Activated T-cell treated with anti-CD3 and anti-CD28 coated beads, Interleukin-2, amount 50 U/mL, for 72 hours (primary cell): ENCODE data around the gene ZC3H4. TPM values are rescaled to one million over a fixed set of nuclear protein-coding genes. Genes with fewer than 3 reads are reported as not detected.
"Not testable (repeated sequence)": the region's sequence is repeated elsewhere in the genome, so short reads cannot be mapped to it uniquely, and the experiment has no call there.

Source experiments
- ATAC-seq, 2 donors: fragments of 150-1000 bp; cut with Tn5 transposase; replicated peaks in 1 of 2; 2 replicates each; pipeline ENCODE4 v1.10.0; 2021; ENCODE audit warnings: moderate library complexity in 2 of 2, mild to moderate bottlenecking in 1 of 2
- DNase-seq, 2 donors: peaks; one replicate each; pipeline ENCODE4 v3.0.0; 2021 to 2022; ENCODE audit warnings: mixed read lengths in 1 of 2
- H3K27ac Mint-ChIP-seq: one replicate; pipeline ENCODE4 v1.8.0; 2022; ENCODE audit warnings: mild to moderate bottlenecking, moderate library complexity, mixed read lengths
- H3K27me3 Mint-ChIP-seq: one replicate; pipeline ENCODE4 v1.8.0; 2022; ENCODE audit warnings: low read depth, mixed read lengths
- H3K36me3 Mint-ChIP-seq, 2 donors: one replicate each; pipeline ENCODE4 v1.8.0; 2022; ENCODE audit warnings: mixed read lengths in 2 of 2, mild to moderate bottlenecking in 1 of 2; ENCODE audit not compliant: insufficient read depth in 2 of 2
- H3K4me1 Mint-ChIP-seq: one replicate; pipeline ENCODE4 v1.8.0; 2022; ENCODE audit warnings: low read depth, mixed read lengths
- H3K4me3 Mint-ChIP-seq, 2 donors: one replicate each; pipeline ENCODE4 v1.8.0; 2022; ENCODE audit warnings: mild to moderate bottlenecking in 2 of 2, mixed read lengths in 2 of 2, moderate library complexity in 2 of 2
- H3K9me3 Mint-ChIP-seq, 2 donors: one replicate each; pipeline ENCODE4 v1.8.0; 2022; ENCODE audit warnings: mixed read lengths in 2 of 2
- total RNA-seq, 2 donors: library from RNA; stranded (reverse); gene quantifications; one replicate each; pipeline ENCODE4 v1.2.3, GENCODE V29; 2022

ZC3H4 gene
- total RNA-seq, 2 donors from 2014 or later, result 76.0 to 84.0 TPM

DNA sequence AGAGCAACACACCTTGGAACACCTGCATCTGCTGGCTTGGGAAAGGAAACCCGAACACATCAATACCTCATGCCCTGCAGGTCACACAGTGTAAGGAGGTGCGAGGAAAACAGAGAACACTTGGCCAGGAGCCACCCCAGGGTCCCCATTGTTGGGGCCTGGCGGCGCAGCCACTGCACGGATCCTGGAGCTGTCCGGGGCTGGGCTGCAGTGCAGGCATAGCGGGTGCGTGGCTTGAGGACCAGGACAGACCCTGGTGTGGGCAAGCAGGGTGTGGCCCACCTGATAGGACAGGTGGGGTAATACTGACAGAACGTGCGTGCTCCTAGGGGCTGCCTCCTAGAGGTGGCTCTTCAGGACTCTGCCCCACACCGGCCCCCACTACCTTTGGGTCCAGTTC is 48.3 kb downstream of the ZC3H4 start:
- Mint-ChIP-seq H3K4me3 (no peak overlapping the region), H3K27me3 (no peaks in the 10 kb centered on the region), H3K36me3 (peaks cover 3 to 11% of the 10 kb centered on the region in 2 donors), H3K9me3 (no peaks in the 10 kb centered on the region), H3K4me1 (no peaks in the 10 kb centered on the region), H3K27ac (no peak overlapping the region)
- DNase-seq (no peak), ATAC-seq (no peak)

DNA sequence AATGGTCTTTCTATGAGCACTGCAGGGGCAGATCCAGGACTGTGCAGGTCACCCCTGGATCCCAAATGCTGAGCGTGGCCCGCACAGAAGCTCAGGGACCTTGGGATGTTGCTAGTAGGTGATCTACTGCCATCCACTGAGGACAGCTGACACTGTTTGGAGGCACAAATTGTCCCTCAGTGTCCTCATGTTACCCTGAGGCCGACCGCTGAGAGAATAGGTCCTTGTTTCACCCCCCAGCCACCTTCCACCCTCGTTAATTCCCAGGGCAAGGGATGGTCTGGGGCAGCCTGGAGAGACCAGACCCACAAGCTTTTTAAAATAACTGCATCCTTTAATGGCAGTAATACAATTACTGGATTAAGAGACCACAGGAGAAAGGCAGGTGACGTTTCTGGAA is 49.7 kb downstream of the ZC3H4 start:
- Mint-ChIP-seq H3K9me3 (no peaks in the 10 kb centered on the region), H3K27me3 (no peaks in the 10 kb centered on the region), H3K27ac (no peak overlapping the region), H3K4me1 (no peaks in the 10 kb centered on the region), H3K4me3 (no peak overlapping the region), H3K36me3 (peaks cover 0 to 4% of the 10 kb centered on the region in 2 donors)
- ATAC-seq (no peak), DNase-seq (no peak)

DNA sequence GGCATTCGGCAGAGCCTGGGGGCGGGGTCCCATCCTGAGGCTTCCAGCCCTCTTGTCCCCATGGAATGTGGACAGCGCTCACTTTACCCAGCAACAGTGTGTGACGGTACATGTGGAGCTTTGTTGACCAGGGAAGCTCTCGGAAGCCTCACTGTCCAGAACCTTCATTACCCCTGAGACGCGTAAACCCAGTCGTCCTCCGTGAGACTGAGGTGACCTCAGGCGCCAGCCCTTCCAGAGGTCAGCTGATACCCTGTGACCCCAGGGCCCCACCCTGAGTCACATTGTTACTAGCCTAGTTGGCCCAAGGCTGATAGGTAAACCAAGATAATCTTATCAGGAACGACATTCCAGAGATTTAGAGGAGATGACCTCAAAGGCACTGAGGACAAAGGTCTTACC is 55.0 kb downstream of the ZC3H4 start:
- Mint-ChIP-seq H3K36me3 (no peaks in the 10 kb centered on the region), H3K4me1 (no peaks in the 10 kb centered on the region), H3K27me3 (no peaks in the 10 kb centered on the region), H3K4me3 (no peak overlapping the region), H3K9me3 (no peaks in the 10 kb centered on the region), H3K27ac (no peak overlapping the region)
- DNase-seq (no peak), ATAC-seq (peak in 1 of 2 donors; percentile 28)

DNA sequence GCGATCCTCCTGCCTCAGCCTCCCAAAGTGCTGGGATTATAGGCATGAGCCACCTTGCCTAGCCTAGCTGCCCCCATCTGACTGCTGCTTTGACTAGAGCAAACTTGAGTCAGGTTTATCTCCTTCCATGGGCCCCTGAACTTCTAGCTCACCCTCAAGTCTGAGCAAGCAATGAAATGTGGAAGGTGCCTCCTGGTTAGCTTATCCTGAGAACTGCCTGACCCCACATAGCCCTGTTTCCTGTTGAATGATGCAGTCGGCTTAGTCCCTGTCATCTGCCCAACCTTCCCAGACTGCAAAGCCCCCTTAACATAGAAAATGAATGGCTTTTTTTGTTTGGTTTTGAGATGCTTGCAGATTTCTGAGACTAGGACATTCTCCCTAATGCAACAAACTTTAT is 56.2 kb downstream of the ZC3H4 start:
- Mint-ChIP-seq H3K4me1 (no peaks in the 10 kb centered on the region), H3K36me3 (no peaks in the 10 kb centered on the region), H3K9me3 (no peaks in the 10 kb centered on the region), H3K27ac (no peak overlapping the region), H3K4me3 (no peak overlapping the region), H3K27me3 (no peaks in the 10 kb centered on the region)
- ATAC-seq (peak in 1 of 2 donors; percentile 17), DNase-seq (no peak)

DNA sequence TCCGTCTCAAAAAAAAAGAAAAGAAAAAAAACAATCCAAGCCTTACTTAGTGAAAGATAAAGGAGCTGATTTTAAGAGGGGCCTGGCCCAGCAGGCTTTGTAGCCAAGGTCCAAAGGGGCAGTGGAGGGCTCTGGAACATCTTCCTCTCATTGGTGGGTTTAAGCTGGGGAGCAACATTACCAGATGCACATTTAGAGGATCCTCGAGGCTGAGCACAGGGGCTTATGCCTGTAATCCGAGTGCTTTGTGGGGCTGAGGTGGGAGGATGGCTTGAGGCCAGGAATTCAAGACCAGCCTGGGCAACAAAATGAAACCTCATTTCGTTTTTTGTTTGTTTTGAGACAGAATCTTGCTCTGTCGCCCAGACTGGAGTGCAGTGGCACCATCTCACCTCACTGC is 57.2 kb downstream of the ZC3H4 start:
- no peaks in the 10 kb centered on the region for H3K36me3 Mint-ChIP-seq

DNA sequence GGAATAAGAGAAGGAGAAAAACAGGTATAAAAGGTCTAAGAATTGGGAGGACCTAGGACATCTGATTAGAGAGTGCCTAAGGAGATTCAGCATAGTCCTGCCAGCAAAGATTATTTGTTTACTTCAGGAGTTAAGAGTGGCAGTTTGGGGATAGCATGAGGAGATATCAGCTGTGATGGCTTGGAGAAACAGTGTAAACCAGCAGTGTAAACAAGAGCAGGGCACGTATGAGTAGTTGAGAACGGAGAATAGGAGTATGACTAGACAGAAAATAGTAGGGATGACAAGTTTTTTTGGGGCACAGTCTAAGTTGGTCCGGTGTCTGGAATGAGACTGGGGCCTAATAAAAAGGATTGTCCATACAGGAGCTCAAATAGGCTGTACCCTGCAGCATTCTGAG is 63.0 kb downstream of the ZC3H4 start:
- ATAC-seq, H3K27me3 Mint-ChIP-seq, H3K27ac Mint-ChIP-seq, H3K36me3 Mint-ChIP-seq, DNase-seq, H3K9me3 Mint-ChIP-seq: not testable (repeated sequence)
- H3K4me3 Mint-ChIP-seq, result peak overlapping the region in 1 of 2 donors; percentile 5
- H3K4me1 Mint-ChIP-seq, result peaks cover 23% of the 10 kb centered on the region

More for the DNA sequence above, 57.2 kb downstream of the ZC3H4 start:
- Mint-ChIP-seq H3K9me3 (no peaks in the 10 kb centered on the region), H3K4me1 (no peaks in the 10 kb centered on the region), H3K27me3 (no peaks in the 10 kb centered on the region), H3K27ac (no peak overlapping the region), H3K4me3 (no peak overlapping the region)
- DNase-seq, result no peak
- no peak for ATAC-seq

DNA sequence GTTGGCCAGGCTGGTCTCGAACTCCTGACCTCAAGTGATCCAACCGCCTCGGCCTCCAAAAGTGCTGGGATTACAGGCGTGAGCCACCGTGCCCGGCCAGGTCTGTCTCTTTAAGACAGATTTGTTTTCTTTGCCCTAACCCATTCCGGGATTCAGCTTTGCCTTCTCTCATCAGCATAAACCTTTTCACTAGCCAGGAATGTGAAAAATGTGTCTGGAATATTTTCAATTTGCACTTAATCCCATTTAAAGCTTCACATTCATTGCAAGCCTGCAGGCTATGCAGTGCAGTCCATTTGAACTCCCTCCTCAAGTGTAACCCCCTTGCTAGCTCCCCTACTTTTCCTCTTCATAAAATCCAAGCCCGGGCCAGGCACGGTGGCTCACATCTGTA is 64.3 kb downstream of the ZC3H4 start:
- ATAC-seq (no peak), DNase-seq (no peak)
- no peaks in the 10 kb centered on the region for H3K9me3 Mint-ChIP-seq
- peak overlapping the region; percentile 87 to 99 for H3K4me3 Mint-ChIP-seq
- peaks cover 23% of the 10 kb centered on the region for H3K4me1 Mint-ChIP-seq
- H3K27ac Mint-ChIP-seq, result peak overlapping the region; percentile 72
- H3K27me3 Mint-ChIP-seq, result no peaks in the 10 kb centered on the region
- H3K36me3 Mint-ChIP-seq, result no peaks in the 10 kb centered on the region

DNA sequence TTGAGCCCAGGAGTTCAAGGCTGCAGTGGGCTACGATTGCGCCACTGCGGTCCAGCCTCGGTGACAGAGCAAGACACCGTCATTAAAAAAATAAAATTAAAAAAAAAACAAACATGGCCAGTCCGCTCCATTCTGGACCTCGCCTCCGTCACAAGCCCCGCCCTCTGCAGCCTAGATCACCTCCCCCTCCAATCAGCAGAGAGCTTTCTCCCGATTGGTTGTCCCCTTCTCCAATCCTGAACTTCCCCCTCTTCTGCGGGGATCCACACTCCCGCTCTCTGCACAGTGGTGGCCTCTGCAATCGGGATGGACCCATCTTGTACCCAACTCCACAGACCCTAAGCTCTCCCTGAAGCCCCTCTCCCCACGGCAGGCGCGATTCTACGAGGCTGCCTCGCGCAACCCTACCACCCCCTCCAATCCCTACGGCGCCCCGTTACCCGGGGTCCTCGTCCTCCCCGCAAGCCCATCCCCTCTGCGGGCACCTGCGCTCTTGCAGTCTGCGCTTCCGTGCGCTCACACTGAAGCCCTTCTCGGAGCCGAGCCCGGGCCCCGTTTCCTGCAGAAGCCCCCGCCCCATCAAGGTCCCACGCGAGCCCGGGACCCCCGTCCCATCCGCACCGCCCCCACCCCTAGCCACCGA is 65.7 kb downstream of the ZC3H4 start:
- H3K9me3 Mint-ChIP-seq, result no peaks in the 10 kb centered on the region

DNA sequence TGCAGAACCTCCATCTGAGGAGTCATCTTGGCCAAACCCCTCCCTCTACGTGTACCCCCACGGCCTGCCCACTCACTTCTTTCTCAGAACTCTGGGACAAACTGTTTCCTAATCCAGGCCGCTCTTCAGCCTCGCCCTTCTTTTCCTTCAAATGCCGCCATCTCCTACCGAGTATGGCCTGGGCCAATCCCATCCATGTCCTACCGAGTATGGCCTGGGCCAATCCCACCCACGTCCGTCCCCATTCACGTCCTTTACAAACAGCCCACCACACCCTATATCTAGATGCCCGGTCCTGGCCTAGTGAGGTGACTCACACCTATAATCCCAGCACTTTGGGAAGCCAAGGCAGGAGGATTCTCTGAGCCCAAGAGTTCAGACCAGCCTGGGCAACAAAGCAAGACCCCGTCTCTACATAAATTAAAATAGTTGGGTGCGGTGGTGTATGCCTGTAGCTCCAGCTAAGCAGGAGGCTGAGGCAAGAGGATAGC is 66.3 kb downstream of the ZC3H4 start:
- Mint-ChIP-seq H3K27me3 (no peaks in the 10 kb centered on the region), H3K9me3 (no peaks in the 10 kb centered on the region), H3K4me3 (peak overlapping the region; percentile 87 to 99), H3K27ac (no peak overlapping the region), H3K4me1 (peaks cover 23% of the 10 kb centered on the region), H3K36me3 (no peaks in the 10 kb centered on the region)
- ATAC-seq, result no peak
- DNase-seq, result no peak

More for the DNA sequence above, 65.7 kb downstream of the ZC3H4 start:
- Mint-ChIP-seq H3K27ac (peak overlapping the region; percentile 45), H3K4me1 (peaks cover 23% of the 10 kb centered on the region), H3K36me3 (no peaks in the 10 kb centered on the region), H3K4me3 (peak overlapping the region; percentile 87 to 99), H3K27me3 (no peaks in the 10 kb centered on the region)
- ATAC-seq, result peak; percentile 69 to 72
- DNase-seq, result peak; percentile 85 to 86

DNA sequence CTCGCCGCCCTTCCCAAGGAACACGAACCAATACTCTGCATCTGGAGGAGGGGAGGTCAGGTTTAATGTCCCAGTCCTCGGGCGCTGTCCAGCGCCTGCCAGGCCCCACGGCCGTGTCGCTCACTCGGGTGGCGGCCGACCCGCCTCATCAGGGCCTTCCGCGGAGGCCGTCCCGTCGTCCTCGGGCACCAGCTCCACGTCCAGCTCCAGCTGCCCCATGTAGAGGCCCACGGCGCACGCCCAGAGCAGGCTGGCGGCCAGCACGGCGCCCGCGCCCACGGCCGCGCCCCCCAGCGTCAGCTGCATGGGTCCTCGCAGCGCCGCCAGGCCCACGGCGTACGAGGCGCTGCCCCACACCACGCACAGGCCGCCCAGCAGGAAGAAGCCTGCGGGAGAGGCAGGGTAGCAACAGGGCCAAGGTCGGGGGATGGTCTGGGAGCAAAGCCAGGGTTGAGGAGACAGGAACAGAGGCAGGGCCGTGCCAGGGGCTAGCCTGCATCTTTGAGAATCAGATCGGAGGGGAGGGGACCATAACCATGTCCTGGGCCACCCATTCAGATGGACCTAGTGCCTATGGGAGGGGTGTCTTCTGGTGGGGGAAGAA is 67.6 kb downstream of the ZC3H4 start:
- DNase-seq, result no peak
- H3K36me3 Mint-ChIP-seq, result no peaks in the 10 kb centered on the region
- no peak for ATAC-seq
- no peaks in the 10 kb centered on the region for H3K27me3 Mint-ChIP-seq
- H3K4me1 Mint-ChIP-seq, result peaks cover 23% of the 10 kb centered on the region
- H3K9me3 Mint-ChIP-seq, result no peaks in the 10 kb centered on the region
- no peak overlapping the region for H3K27ac Mint-ChIP-seq
- no peak overlapping the region for H3K4me3 Mint-ChIP-seq

DNA sequence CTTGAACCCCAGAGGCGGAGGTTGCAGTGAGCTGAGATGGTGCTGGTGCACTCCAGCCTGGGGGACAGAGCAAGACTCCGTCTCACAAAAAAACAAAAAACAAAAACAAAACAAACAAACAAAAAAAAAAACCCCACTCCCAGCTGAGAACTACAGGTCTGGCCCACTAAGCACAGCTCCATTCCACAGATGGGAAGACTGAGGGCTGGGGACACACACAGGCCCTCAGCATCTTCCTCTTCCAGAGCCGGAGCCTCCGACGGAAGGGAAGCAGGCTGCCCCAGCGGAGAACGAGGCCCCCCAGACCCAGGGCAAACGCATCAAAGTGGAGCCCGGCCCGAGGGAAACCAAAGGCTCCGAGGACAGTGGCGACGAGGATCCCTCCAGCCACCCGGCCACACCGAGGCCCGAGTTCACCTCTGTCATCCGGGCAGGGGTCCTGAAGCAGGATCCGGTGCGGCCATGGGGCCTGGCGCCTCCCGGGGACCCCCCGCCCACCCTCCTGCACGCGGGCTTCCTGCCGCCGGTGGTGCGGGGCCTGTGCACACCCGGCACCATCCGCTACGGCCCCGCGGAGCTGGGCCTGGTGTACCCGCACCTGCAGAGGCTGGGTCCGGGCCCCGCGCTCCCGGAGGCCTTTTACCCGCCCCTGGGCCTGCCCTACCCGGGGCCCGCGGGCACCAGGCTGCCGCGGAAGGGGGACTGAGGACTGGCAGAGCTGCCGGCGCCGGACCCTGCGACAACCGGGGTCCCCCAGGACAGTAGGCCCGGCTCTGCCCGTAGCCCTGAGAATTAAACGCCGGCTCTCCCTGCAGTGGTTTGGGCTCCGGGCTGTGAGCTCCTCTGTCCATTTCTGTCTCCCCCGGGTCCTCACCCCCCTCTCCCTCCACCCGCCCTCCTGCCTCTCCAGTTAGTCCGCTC is 68.4 kb downstream of the ZC3H4 start:
- peaks cover 23% of the 10 kb centered on the region for H3K4me1 Mint-ChIP-seq
- H3K36me3 Mint-ChIP-seq, result no peaks in the 10 kb centered on the region
- H3K9me3 Mint-ChIP-seq, result no peaks in the 10 kb centered on the region
- no peak overlapping the region for H3K27ac Mint-ChIP-seq
- ATAC-seq (no peak), DNase-seq (no peak)
- H3K4me3 Mint-ChIP-seq, result no peak overlapping the region
- no peaks in the 10 kb centered on the region for H3K27me3 Mint-ChIP-seq

DNA sequence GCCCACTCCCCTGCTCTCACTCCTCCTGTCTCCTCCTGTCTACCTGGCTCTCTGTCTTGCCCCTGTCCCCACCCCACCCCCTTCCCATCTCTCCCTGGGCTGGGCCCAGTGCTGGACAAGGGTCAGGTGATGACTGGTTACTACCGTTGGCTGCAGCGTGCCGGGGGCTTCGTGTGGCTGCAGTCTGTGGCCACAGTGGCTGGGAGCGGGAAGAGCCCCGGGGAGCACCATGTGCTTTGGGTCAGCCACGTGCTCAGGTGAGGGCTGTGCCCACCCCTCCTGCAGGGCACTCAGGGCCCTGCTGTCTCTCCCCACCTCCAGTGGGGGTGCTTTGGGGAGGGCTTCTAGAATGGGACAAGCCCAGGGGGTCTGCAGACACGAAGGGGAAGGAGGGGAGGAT is 72.7 kb downstream of the ZC3H4 start:
- no peak overlapping the region for H3K27ac Mint-ChIP-seq
- peaks cover 8% of the 10 kb centered on the region for H3K4me1 Mint-ChIP-seq
- no peaks in the 10 kb centered on the region for H3K9me3 Mint-ChIP-seq
- no peaks in the 10 kb centered on the region for H3K27me3 Mint-ChIP-seq
- H3K36me3 Mint-ChIP-seq, result no peaks in the 10 kb centered on the region
- DNase-seq, result no peak
- H3K4me3 Mint-ChIP-seq, result no peak overlapping the region
- no peak for ATAC-seq

DNA sequence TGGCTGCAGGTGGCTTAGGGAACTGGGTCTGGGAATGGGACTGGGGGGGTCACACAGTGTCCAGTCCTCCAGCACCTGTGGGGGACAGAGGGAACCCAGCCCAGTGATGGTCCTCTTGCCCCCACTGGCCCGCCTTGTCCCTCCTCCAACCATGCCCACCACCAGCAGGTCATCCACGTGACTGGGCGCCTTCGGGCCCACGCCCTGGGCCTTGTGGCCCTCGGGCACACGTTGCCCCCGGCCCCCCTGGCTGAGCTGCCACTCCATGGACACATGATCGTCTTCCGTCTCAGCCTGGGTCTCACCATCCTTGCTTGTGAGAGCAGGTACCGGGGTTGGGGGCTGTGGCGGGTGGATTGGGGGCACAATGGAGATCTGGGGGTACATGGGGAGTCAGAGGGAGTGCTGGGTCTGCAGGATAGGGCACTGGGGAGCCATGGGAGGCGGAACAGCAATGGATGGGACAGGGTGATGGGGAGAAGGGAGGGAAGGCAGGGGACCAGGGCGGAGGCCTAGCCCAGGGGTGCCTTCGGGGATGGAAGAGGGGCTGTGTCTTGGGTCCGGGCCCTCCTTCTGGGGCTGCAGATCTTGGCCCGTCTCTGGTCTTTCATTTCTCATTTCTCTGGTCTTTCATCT is 74.2 kb downstream of the ZC3H4 start:
- Mint-ChIP-seq H3K4me1 (peaks cover 24% of the 10 kb centered on the region), H3K9me3 (no peaks in the 10 kb centered on the region), H3K27me3 (no peaks in the 10 kb centered on the region), H3K4me3 (no peak overlapping the region), H3K36me3 (no peaks in the 10 kb centered on the region), H3K27ac (no peak overlapping the region)
- DNase-seq, result no peak
- ATAC-seq, result no peak
